Stimulated activated CD8-positive, alpha-beta memory T cell treated with anti-CD3 and anti-CD28 coated beads, Interleukin-2, amount 100 ng/mL, for 1 hour (primary cell): Measurements from ENCODE around the gene SKI.
"Not testable (repeated sequence)": the region's sequence is repeated elsewhere in the genome, so short reads cannot be mapped to it uniquely, and the experiment has no call there.

ENCODE experiments used
- DNase-seq, 2 donors: peaks; one replicate each; pipeline ENCODE4 v3.0.0-alpha.2; 2020; ENCODE audit warnings: low read depth in 2 of 2

Gene SKI

GRCh38 chr1:2242814-2243725 is 15.0 kb downstream of the SKI start:
- no peak for DNase-seq

DNA sequence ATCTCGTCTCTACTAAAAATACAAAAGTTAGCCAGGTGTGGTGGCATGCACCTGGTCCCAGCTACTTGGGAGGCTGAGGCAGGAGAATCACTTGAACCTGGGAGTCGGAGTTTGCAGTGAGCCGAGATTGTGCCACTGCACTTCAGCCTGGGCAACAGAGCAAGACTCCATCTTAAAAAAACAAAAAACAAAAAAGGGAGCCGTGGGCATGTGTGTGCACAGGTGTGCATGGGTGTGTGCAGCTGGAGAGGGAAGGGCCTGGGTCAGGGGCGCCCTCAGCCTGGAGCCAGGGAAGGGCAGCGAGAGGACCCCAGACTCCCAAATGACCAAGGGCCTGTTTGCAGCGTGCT is 18.9 kb downstream of the SKI start:
- not testable (repeated sequence) for DNase-seq

DNA sequence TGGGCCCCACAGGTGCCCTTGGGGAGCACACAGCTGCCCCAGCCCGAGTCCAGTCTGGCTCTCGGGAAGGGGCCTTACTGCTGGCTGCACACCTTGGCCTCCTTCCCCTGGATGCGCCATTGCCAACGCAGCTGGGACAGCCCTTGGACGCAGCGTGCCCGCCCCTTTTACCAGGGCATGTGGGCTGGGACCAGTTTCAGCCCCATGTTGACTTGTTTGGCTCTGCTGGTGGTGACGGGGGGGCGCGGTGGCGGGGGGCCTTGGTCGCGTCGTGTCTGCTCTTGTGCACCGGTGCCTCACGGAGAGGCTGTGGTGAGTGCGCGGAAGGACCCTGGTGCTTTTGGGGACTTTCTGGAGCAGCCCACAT is 19.6 kb downstream of the SKI start:
- no peak for DNase-seq

GRCh38 chr1:2248127-2248826 is 20.2 kb downstream of the SKI start:
- DNase-seq, result no peak

DNA sequence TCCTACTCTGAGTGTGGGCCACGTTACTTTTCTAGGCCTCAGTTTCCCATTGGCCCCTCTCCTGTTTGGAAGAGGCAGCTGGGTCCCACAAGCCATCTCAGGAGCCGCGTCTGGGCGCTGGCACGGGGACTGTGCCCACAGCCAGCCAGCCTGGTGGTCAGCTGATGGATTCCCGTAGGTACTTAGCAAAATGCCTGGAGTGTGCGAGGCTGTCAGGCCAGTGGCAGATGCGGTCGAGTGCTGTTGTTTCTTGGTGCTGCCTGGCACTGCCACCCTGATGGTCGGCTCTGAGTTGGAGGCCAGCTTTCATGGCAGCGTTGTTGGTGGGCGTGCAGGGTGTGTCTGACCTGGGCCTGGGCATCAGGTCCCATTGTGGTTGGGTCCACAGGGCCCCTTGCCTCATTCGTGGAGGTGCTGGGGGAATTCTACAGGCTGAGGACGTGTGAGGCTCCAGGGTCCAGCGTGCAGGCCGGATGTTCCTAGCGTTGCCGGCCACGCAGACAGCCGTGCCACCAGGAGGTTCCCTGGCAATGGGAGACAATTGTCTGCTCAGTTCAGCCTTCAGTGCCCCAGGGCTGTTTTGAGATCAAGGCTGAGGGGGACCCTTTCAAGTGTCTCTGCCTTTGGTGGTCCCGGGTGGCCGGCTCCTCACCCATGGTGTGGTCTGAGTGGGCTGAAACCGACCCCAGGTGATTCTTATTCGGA is 20.9 kb downstream of the SKI start:
- DNase-seq, result no peak

DNA sequence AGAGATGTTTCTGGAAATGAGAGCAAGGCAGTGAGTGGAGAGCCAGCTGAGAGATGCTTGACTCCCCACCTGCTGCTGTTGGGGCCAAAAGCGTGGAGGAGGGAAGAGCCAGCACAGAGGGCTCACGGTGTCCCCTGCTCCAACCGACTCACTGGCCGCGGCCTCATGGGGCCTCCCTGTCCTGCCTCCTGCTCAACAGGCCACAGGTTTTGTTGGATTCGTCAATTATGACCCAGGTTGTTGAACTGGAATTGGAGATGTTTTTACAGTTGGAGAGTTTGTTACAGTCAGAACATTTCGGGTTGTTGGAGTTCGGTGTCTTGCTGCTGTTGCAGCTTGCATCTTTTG is 21.4 kb downstream of the SKI start:
- no peak for DNase-seq

DNA sequence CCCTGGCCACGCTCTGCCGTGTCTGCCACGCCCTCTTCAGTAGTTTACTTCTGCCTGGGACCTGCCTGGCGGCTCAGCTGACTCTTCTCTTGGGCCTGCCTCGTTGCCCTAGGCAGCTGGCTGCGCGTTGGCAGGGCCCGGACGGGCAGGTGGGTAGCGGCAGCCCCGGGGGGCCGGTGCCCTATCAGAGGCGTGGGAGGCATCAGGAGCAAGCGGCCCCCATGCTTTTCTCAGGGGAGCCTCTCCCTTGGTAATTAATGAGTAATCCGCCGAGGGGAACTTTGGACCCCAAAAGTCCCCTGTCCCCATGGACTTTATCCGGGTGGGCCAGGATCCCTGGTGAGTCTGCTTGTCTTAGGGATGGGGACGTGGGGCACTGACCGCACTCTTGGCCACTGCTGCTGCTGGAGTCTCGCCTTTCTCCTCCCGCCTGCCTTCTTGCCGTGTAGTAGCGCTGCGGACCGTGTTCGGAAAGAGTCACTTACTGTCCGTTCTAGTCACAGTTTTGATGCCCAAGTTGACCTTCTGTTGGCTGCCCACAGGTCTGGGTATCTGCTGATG is 22.7 kb downstream of the SKI start:
- DNase-seq, result no peak

GRCh38 chr1:2251363-2251762 is 23.2 kb downstream of the SKI start:
- no peak for DNase-seq

DNA sequence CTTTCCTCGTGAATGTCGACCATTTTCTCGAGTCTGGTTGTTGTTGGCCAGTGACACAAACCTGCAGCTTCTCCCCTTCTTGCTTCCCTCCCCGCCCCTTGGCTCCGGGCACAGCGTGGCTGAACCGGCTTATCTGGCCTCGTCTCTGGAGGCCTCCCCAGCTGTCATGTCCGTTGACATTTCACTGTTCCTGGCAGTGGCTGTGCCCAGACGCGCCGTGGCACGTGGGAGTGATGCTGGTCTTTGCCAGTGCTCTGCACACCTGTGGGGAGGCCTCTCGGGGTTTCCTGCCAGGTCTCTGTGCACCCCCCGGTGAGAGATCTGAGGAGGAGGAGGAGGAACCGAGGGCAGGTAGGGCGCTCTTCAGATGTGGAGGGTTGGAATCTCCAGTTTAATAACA is 23.7 kb downstream of the SKI start:
- DNase-seq, result no peak

DNA sequence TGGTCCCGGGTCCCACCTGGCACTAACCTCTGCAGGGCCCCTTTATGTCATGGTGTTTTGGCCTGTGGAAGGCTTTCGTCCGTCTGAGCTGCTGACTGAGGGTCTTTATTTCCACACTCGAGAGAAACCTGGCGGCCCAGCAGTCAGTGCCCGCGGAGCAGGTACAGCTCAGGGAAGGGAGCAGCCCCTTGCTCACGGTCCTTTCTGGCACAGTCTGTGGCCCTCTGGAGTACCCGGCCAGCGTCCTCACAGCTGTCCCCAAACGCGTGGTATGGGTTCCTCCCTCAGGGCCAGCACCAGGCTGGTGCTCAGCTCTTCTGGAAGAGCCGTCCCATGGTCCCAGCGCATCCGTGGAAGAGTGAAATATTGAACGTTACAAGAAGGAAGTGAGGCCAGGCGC is 24.3 kb downstream of the SKI start:
- DNase-seq, result no peak

DNA sequence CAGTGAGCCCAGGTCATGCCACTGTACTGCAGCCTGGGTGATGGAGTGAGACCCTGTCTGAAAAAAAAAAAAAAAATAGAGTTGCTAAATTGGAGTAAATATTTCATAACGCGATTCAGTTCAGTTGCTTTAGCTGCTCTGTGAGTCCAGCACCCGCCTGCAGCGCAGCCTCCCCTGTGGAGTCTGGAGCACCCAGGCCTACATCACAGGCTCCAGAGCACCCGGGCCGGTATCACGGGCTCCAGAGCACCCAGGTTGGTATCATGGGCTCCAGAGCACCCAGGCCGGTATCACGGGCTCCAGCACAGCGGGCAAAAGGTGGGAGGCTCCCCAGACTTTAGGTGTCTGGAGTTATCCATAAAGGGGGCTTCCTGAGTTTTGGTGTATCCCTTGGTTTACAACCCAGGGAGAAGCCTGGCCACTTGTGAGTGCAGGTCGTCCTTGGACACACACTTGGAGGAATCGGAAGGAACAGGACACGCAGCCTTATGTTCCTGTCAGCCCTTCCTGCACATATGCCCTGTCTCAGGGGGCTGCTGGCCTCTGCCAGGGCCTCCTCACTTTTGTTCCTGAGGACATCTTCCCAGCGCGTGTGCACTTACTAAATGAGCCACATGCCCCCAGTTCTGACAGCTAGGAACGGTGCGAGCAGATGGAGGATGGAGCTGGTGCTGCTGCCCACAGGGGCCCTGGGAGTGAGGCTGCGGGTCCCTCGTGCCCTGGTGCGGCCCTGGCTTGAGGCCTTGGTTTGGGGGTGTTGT is 25.1 kb downstream of the SKI start:
- no peak for DNase-seq

DNA sequence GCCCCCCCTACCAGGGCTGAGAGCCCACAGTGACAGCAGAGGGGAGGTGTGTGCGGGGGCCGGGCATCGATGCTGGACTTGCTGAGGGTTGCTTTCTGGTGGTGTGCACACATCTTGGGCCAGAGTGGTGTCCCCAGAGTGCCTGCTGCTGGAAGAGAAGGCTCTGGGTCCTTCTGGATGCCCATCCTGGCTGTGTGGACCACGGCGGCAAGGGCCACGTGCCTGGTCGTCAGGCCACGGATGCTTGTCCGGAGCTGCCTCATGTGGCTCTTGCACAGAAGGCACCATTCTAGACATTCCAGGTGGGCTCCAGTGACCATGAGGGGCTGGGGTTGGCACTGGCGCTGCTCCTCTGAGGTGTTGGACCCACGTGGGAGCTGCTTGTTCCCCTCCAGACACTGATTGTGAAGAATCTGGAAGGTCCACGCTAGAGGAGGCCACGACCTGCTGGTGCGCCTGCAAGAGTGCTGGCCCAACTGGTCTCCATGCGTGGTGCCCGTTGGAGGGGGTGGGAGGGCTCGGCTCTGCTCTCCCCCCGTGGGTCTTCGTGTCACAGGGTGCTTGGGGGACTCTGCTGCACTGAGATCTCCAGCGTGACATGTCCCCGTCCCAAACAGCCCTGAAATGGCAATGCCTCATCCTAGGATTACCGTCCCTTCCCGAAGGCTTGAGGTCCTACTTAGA is 25.8 kb downstream of the SKI start:
- DNase-seq, result no peak

DNA sequence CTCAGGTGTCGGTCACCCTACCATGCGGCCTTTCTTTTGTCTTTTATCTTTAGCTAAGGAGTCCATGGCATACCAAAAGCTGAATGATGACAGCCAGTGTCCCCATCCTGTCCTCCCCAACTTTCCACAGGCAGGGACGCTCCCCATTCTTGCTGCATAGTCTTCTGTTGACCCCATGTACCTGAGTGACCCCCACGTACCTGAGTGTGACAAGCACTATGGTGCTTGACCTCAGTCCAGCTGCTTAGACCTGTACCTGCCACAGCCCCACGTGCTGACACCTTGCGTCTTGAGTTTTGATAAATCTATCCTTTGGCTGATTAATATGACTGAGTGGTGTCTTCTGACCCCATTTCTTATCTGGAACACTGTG is 26.9 kb downstream of the SKI start:
- no peak for DNase-seq

DNA sequence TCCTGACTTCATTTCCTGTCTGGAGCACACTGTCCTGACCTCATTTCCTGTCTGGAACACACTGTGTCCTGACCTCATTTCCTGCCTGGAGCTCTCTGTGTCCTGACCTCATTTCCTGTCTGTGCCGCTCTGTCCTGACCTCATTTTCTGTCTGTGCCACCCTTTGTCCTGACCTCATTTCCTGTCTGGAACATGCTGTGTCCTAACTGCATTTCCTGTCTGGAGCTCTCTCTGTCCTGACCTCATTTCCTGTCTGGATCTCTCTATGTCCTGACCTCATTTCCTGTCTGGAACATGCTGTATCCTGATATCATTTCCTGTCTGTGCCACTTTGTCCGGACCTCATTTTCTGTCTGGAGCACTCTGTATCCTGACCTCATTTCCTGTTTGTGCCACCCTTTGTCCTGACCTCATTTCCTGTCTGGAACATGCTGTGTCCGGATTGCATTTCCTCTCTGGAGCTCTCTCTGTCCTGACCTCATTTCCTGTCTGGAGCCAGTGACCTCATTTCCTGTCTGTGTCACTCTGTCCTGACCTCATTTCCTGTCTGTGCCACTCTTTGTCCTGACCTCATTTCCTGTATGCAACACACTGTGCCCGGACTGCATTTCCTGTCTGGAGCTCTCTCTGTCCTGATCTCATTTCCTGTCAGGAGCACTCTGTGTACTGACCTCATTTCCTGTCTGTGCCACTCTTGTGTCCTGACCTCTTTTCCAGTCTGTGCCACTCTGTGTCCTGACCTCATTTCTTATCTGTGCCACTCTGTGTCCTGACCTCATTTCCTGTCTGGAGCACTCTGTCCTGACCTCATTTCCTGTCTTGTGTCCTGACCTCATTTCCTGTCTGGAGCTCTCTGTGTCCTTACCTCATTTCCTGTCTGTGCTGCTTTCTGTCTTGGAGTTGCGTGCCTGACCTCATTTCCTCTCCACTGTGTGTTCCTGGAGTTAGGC is 27.6 kb downstream of the SKI start:
- DNase-seq, result peak; percentile 49 to 51

DNA sequence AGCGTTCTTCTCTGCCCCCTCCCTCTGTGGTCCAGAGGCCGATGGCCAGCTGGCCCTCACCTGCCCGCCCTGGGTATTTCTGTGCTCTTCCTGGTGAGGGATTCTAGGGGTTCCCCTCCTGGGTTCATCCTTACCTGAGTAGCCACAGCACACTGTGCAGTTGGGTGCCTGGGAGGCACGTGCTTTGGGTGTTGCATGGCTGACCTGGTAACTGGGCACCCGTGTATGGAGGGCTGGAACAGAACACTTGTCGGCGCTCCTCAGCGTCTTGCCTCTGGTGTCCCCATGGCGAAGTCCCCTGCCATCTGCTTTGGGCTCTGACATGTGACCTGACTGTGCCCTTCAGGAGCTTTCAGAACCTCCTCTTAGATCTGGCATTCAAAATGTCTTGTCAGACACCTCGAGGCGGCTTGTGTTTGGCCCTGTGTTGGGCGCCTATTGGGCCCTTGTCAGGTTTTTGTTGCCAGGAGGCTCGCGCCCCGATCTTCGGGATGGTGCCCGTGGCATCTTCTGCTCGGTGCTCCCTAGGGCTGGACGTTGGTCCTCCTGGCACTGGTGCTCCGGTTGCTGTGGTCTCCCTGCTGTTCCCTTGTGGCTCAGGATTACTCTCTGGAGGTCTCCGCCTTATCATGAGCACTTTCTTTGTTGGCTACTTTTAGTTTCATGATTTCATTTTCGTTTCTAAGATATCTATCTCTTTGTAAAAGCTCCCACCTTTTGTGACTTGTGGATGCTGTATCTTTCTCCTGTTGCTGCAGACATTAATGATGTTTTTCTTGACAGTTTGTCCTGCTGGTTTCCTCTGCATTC is 28.5 kb downstream of the SKI start:
- no peak for DNase-seq

DNA sequence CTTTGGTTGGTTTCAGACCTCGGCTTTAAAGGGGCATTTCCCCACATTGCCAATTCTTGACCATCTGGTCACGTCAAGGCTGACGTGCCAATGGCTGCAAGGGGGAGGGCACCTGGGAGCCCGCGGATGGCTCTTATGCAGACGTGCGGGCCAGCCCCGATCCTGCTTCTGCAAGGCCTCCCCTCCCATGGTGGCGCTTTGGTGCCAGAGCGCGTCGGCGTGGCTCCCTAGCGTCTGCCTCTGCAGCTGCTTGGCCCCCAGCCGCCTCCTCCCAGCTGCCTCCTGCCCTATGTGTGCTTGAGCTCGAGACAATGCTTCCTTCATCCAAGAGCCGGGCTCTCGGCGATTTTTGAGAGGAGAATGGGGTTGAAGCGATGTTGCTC is 29.1 kb downstream of the SKI start:
- no peak for DNase-seq

DNA sequence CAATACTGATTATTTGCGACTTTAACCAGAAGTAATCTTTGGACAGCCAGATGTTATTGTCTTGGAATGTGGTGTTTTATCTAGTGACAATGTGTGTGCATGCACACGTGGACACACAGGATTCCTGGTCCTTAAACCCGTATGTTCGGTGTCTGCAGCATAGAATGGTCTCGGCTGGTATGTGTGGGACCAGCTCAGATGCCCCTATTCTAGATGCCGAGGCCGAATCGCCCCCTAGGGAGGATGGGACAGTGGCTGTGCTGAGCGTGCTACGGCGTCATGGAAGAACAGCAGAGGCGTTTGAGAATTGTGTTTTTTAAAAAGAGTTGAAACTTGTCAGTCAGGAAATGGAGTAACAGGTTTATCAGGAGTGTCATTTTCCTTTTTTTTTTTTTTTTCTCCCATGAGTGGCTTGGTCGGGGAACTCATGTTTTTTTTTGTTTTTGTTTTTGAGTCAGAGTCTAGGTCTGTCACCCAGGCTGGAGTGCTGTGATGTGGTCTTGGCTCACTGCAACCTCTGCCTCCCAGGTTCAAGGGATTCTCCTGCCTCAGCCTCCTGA is 30.1 kb downstream of the SKI start:
- DNase-seq, result no peak

GRCh38 chr1:2258996-2259395 is 30.9 kb downstream of the SKI start:
- peak in 1 of 2 donors; percentile 36 for DNase-seq
